Upper lobe of left lung (tissue), 4 donors: ENCODE data around the gene NCS1.

Experiments used
- CTCF ChIP-seq, 6 experiments: fragments of 450-650 bp in 4 of 6; fragments of 200-600 bp in 2 of 6; sonication (generic) in 2 of 6; IDR thresholded peaks; one replicate each; pipeline ENCODE4 v1.5.1; 2016 to 2019; ENCODE audit warnings: antibody characterized with exemption in 6 of 6
- EP300 ChIP-seq, 4 donors: sonication (generic); formaldehyde crosslinking; IDR thresholded peaks; one replicate each; pipeline ENCODE4 v1.5.1; 2017; ENCODE audit warnings: antibody characterized with exemption in 4 of 4, control low read depth in 2 of 4
- POLR2A ChIP-seq, 4 donors: fragments of 450-650 bp; IDR thresholded peaks; one replicate each; pipeline ENCODE4 v1.5.1; 2016 to 2017; ENCODE audit warnings: antibody characterized with exemption in 4 of 4, mild to moderate bottlenecking in 2 of 4
- POLR2AphosphoS5 ChIP-seq, 2 donors: sonication (generic); formaldehyde crosslinking; IDR thresholded peaks; one replicate each; pipeline ENCODE4 v1.5.1; 2017; ENCODE audit warnings: antibody characterized with exemption in 2 of 2

- TF ChIP-seq CTCF (IDR thresholded peaks at IDR 0.05) (no peak), EP300 (IDR thresholded peaks at IDR 0.05) (no peak), POLR2AphosphoS5 (IDR thresholded peaks at IDR 0.05) (no peak), POLR2A (IDR thresholded peaks at IDR 0.05) (no peak)
These were observed 19.5 kb downstream of the NCS1 start for GRCh38 chr9:130191749-130192120.
